Endothelial cell of umbilical vein (primary cell): ENCODE measurements around the gene GPR78.

ENCODE experiments used
- CTCF ChIP-seq, 2 donors: IDR thresholded peaks; 1 replicate in 1 of 2; 2 replicates in 1 of 2; pipeline ENCODE4 v1.5.1; 2011; ENCODE audit warnings: low read length in 2 of 2, mild to moderate bottlenecking in 2 of 2, moderate library complexity in 2 of 2, control low read depth in 1 of 2, inconsistent platforms in 1 of 2, low read depth in 1 of 2; ENCODE audit not compliant: insufficient read depth in 1 of 2; ENCODE audit errors: extremely low read depth in 1 of 2
- JUN ChIP-seq: IDR thresholded peaks from 2 replicates; pipeline ENCODE4 v1.6.1; 2011; ENCODE audit warnings: borderline replicate concordance, low read depth; ENCODE audit not compliant: insufficient read length, insufficient read depth
- MAX ChIP-seq: IDR thresholded peaks from 2 replicates; pipeline ENCODE4 v1.6.1; 2011; ENCODE audit not compliant: insufficient read depth, insufficient read length
- POLR2A ChIP-seq: IDR thresholded peaks from 2 replicates; pipeline ENCODE4 v1.6.1; 2012; ENCODE audit warnings: low read depth, mild to moderate bottlenecking, control low read depth, low read length
- POLR2AphosphoS5 ChIP-seq: IDR thresholded peaks from 2 replicates; pipeline ENCODE4 v1.6.1; 2012; ENCODE audit warnings: low read depth, mild to moderate bottlenecking, control low read depth, low read length, moderate library complexity; ENCODE audit not compliant: insufficient read depth

- TF ChIP-seq CTCF (IDR thresholded peaks at IDR 0.05; ENCODE audit: extremely low read depth in 1 of 2, insufficient read depth in 1 of 2, low read depth in 1 of 2, low read length in 2 of 2) (no peak), POLR2AphosphoS5 (no peak), POLR2A (no peak), MAX (no peak), JUN (no peak)
Measured at GRCh38 chr4:8591114-8591513, 10.9 kb downstream of the GPR78 start.
